Brain pericyte (primary cell): Measurements from ENCODE around the gene MAP2K5.

Source experiments
- DNase-seq: peaks from one replicate; pipeline ENCODE4 v3.0.0-alpha.2; 2012; ENCODE audit warnings: low read depth, low spot score

The MAP2K5 gene

GRCh38 chr15:67805008-67805665 lies 262.6 kb downstream of the MAP2K5 start:
- no peak for DNase-seq

DNA sequence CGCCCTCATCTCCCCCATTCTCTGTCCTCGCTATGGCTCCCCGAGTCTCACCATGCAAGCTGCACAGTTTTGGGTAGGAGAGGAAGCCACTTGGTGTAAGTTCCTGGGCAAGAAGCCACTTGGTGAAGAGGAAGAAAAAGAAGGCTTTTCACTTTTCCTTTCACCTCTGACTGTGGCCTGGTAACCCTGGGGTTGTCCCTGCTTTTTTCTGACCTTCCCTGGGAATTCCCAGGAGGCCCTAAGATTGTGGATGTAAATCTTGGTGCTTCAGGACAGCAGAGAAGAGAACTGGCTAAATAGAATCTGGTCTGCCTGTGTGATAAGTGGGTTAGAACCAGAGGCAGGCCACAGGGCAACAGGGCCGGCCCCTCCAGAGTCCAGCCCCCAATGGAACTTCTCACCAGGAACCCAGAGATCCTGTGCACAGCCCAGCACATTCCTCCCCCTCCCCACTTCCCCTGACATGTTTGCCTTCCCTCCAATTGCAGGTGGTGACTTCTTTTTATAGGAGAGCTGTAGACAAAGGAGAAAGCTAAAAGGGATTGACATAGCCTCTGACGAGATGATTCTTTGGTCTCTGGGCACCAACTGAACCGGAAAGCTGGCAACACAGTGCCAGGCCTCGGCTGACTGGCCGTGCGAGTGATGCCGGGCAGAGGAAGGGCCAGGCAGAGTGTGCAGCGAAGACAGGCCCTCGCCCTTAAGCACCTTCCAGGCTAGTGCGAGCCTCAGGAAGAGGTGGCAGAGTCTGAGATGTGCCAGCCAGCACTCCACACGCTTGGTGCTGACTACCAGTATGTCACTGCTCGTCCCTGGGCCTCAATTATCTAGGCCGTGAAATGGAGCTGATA lies 263.4 kb downstream of the MAP2K5 start:
- no peak for DNase-seq

DNA sequence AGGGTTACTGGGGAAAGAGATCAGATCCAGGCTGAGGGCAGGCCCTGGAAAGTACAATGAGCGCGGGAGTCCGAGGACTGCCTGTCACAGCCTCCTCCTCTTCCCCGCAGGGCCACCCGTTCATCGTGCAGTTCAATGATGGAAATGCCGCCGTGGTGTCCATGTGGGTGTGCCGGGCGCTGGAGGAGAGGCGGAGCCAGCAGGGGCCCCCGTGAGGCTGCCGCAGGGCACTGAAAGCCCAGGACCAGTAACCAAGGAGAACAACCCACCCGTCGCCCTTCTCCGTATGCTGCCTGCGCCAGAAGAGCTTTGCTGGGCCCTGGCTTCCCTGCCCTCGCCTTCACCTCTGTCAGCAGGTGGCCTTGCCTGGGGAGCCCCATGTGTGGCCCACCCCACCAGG lies 264.0 kb downstream of the MAP2K5 start:
- no peak for DNase-seq

DNA sequence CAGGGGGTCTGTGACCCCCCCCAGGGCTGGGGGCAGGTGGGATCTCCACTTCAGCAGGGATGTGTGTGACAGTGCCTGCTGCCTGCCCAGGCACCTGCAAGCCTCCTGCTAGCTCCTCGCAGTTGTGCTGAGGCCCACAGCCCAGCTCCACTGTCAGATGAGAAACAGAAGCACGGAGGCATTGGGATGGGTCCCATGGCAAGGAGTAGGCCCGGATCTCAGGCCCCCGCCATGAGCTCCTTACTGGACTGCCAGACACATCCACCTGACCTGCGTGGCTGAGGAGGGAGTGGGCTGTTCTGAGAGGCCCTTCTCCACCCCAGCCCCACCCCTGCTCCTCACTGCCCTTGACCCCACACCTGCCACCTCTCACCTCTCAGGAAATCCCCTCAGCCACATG lies 264.6 kb downstream of the MAP2K5 start:
- no peak for DNase-seq

- no peak for DNase-seq
Observed at GRCh38 chr15:67807836-67808235, 265.3 kb downstream of the MAP2K5 start.

GRCh38 chr15:67808821-67809220 lies 266.3 kb downstream of the MAP2K5 start:
- DNase-seq: no peak

DNA sequence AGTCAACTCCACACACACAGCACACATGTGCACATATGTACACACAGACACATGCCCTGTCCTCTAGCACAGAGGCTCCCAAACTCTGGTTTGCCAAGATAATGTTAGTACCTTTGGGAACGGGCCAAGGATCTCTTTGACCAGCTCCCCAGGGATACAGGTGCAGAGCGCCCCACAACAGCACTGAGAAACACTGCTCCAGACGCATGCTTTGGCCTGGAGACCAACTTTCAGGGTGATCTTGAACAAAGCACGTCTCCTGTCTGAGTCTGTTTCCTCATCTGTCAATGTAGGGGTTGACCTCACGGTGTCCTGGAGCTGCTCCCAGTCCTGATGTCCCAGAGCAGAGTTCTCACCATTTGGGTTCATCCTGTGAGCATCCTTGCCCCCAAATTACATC lies 266.9 kb downstream of the MAP2K5 start:
- DNase-seq: no peak

GRCh38 chr15:67809866-67810265 lies 267.4 kb downstream of the MAP2K5 start:
- DNase-seq: no peak

DNA sequence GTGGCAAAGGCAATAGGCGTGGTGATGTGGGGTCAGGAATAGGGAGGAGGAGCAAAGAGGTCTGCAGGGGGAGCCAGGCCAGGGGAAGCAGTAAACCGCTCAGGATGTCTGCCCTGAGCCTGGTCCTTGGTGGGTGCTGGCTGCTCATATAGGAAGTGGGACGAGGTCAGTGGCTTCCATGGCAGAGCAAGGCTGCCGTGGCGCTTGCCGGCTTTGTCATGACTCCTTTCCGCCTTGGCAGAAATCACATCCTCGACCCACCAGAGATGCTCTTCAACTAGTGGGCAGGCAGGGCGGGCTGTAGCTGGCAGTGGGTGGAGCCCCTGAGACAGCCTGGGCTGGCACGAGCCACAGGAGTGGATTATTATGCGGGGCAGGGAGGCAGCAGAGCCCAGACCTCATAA lies 269.7 kb downstream of the MAP2K5 start:
- DNase-seq: no peak

GRCh38 chr15:67813104-67813634 lies 270.7 kb downstream of the MAP2K5 start:
- no peak for DNase-seq

- no peak for DNase-seq
Observed at GRCh38 chr15:67815036-67815592, 272.6 kb downstream of the MAP2K5 start.

- DNase-seq: no peak
Observed at GRCh38 chr15:67816668-67817067, 274.2 kb downstream of the MAP2K5 start.

DNA sequence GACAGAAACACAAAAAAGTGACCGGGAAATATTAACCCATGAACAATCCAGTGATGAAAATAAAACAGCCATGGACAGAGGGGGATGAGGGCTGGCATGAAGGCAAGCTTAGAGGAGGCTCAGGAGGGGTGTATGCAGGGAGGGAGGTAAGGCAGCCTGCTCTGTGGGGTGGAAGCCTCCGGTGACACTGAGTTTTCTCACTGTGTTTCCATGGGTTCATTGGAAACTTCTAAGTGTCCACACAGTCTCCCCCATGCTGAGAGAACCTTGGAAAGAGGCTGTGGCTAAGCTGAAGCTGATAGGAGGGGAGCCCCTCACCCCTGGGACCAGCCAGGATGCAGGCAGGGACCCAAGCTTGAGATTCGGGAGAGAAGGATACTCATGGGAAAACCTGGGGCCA lies 276.0 kb downstream of the MAP2K5 start:
- DNase-seq: no peak

- DNase-seq: no peak
Observed at GRCh38 chr15:67819636-67820035, 277.1 kb downstream of the MAP2K5 start.

- DNase-seq: no peak
Observed at GRCh38 chr15:67820122-67820991, 277.9 kb downstream of the MAP2K5 start.

DNA sequence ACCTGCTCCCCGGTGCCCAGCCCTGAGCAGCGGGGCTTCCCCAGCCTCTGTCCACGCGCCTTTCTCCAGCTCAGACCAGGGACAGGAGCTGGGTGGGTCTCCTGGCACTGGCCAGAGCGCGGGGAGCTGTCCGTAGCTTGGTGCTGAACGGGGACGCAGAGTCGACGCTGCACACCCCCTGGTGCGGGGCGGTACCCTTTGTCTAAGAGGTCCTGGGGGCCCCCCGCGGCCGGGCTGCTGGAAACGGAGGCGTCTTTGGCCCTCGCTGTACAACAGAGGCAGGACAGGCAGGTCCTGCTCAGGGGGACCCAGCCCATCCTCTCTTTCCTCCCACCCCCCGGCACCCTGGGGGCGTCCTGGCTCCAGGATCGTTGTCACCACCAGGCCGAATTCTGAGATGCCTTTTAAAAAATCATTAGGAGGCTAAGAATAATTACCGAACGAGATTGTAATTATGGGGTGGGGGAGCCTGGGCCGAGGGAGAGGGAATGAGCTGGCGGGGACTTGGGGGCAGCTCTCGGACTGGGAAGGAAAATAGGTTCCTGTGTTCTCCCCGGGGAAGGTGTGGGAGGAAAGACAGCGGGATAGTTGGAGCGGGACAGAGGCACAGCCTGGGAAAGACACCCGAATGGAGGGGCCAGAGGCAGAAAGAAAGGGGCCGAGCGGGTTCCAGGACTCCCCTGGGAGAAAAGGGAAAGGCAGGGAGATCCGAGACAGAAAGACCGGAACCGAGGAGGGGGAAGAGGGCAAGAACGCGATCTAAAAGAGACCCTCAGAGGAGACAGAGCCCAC lies 278.7 kb downstream of the MAP2K5 start:
- no peak for DNase-seq

GRCh38 chr15:67821784-67822440 lies 279.4 kb downstream of the MAP2K5 start:
- DNase-seq: no peak

DNA sequence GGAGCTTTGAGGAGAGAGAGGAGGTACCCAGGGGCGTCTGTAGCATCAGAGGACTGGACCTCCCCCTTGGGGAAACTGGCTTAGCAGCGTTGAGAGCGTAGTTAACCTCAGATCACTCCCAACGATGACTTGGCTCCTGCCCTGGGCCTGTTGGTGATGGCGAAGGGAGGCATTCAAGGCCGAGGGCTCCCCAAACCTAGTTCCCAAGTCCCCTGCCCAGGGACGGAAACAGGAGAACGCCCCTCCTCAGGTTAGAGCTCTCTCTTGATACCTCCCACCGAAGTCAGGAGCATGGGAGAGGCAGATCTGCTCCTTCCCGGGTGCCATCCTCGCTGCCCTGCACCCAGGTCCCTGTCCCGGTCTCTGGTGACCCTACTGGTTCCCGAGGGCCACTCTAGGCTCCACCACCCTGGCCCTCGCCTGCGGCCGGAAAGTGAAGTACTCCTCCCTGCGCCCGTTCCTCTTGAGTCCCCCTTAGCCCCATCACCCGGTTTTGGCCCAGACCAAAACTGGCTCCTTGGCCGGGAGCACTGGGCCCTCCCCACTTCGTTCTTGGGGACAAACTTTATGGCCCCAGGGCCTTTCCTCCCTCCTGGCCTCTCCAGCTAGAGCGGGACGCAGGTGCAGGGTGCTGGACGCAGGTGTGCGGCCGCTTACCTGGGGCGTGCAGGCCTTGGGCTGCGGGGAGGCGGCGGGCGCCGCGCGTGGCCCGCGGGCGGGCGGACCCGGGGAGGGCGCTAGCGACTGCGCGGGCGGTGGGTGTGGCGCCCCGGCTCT lies 280.2 kb downstream of the MAP2K5 start:
- DNase-seq: no peak
